GM19328 (cell line): ENCODE measurements around the gene BRCA2.
"Not testable (repeated sequence)": the region's sequence is repeated elsewhere in the genome, so short reads cannot be mapped to it uniquely, and the experiment has no call there.

ENCODE experiments used
- ATAC-seq: cut with Tn5 transposase; IDR thresholded peaks from one replicate; pipeline ENCODE4 v1.9.1; 2021; ENCODE audit warnings: mild to moderate bottlenecking, moderate library complexity; ENCODE audit not compliant: unreplicated experiment

Gene BRCA2

GRCh38 chr13:32309312-32310133, 5.8 kb upstream of the BRCA2 start:
- ATAC-seq: no peak

- ATAC-seq: no peak
Measured at GRCh38 chr13:32310134-32310706, 5.1 kb upstream of the BRCA2 start.

- ATAC-seq: no peak
Measured at GRCh38 chr13:32311188-32311897, 4.0 kb upstream of the BRCA2 start.

GRCh38 chr13:32314271-32315237, 754 bp upstream of the BRCA2 start:
- peak; percentile 1 for ATAC-seq

GRCh38 chr13:32316028-32316339, 676 bp downstream of the BRCA2 start:
- peak; percentile 42 for ATAC-seq

GRCh38 chr13:32316501-32316900, 1.2 kb downstream of the BRCA2 start:
- no peak for ATAC-seq

GRCh38 chr13:32317716-32318465, 2.6 kb downstream of the BRCA2 start:
- no peak for ATAC-seq

- ATAC-seq: no peak
Measured at GRCh38 chr13:32320528-32320927, 5.2 kb downstream of the BRCA2 start.

- no peak for ATAC-seq
Measured at GRCh38 chr13:32323912-32324311, 8.6 kb downstream of the BRCA2 start.

GRCh38 chr13:32330441-32330840, 15.1 kb downstream of the BRCA2 start:
- no peak for ATAC-seq

- ATAC-seq: no peak
Measured at GRCh38 chr13:32334671-32335070, 19.4 kb downstream of the BRCA2 start.

GRCh38 chr13:32340914-32341313, 25.6 kb downstream of the BRCA2 start:
- no peak for ATAC-seq

GRCh38 chr13:32347651-32348050, 32.3 kb downstream of the BRCA2 start:
- no peak for ATAC-seq

GRCh38 chr13:32350839-32351441, 35.6 kb downstream of the BRCA2 start:
- ATAC-seq: not testable (repeated sequence)

GRCh38 chr13:32354040-32354439, 38.7 kb downstream of the BRCA2 start:
- ATAC-seq: no peak

- ATAC-seq: not testable (repeated sequence)
Measured at GRCh38 chr13:32355935-32356334, 40.6 kb downstream of the BRCA2 start.

GRCh38 chr13:32362574-32362973, 47.3 kb downstream of the BRCA2 start:
- no peak for ATAC-seq

- no peak for ATAC-seq
Measured at GRCh38 chr13:32370805-32371204, 55.5 kb downstream of the BRCA2 start.

- ATAC-seq: no peak
Measured at GRCh38 chr13:32376642-32377415, 61.5 kb downstream of the BRCA2 start.
